ENCODE data around the gene WIPF2.

Gene WIPF2

DNA sequence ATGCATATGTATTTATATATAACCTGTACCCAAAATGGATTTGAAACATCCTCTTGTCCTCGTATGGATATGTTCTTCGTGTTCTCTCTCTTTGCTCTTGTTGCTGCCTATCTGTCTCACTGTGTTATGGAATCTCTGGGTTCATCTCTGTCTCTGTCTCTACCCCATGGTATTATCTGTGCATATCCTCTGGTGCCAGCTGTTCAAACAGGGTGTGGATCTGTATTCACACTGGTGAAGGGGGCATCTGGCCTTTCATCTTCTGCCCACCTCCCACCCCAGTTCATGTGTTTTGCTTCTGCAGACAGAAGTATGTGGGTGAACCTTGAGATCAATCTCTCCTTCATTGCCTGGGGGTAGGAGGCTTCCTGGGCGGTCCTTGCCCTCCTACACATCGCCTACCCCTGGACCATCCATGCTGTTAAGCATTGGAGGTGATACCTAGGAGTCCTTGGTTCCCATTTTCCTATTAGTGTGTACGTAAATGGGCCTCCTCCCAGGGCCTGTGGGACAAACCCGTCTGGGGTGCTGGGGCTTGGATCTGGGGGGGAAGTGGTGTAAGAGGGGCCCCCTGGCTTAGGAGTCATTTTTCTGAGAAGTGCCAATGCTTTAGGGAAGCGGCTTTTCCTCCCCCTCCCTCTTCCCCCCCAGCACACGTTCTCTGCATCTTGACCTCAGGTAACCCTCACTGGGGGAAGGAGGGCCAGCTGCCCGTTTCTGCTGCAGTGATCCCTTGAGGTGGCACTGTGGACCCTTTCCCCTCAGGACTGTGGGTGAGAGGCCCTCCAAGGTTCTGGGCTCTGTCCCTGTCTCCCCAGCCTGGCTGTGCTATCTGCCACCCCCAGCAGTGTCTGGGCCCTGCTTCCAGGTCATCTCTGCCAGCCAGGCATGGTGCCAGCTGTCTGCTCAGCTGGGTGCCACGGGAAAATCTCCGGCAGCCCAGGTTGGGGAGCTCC is 111.0 kb downstream of the WIPF2 start:
- no peaks in the 10 kb centered on the region for H3K9me3 ChIP-seq (ENCODE audit: control insufficient read depth in 2 of 2, low read length in 2 of 2)
- H3K9ac ChIP-seq (ENCODE audit: low read length in 2 of 2): peak overlapping the region in 1 of 2 donors; percentile 62
- H3K27me3 ChIP-seq (ENCODE audit: control insufficient read depth in 1 of 2, insufficient read depth in 2 of 2, low read length in 2 of 2): no peaks in the 10 kb centered on the region
- H3K27ac ChIP-seq (ENCODE audit: low read length): peak overlapping the region; percentile 84
- peak overlapping the region; percentile 29 to 36 for H3K4me3 ChIP-seq (ENCODE audit: low read length in 2 of 2)
- peaks cover 81% of the 10 kb centered on the region for H3K4me1 ChIP-seq (ENCODE audit: control insufficient read depth, insufficient read depth, low read length)
- H3K36me3 ChIP-seq (ENCODE audit: control insufficient read depth in 2 of 2, insufficient read depth in 2 of 2, low read length in 2 of 2): peaks cover 0 to 5% of the 10 kb centered on the region in 2 donors

DNA sequence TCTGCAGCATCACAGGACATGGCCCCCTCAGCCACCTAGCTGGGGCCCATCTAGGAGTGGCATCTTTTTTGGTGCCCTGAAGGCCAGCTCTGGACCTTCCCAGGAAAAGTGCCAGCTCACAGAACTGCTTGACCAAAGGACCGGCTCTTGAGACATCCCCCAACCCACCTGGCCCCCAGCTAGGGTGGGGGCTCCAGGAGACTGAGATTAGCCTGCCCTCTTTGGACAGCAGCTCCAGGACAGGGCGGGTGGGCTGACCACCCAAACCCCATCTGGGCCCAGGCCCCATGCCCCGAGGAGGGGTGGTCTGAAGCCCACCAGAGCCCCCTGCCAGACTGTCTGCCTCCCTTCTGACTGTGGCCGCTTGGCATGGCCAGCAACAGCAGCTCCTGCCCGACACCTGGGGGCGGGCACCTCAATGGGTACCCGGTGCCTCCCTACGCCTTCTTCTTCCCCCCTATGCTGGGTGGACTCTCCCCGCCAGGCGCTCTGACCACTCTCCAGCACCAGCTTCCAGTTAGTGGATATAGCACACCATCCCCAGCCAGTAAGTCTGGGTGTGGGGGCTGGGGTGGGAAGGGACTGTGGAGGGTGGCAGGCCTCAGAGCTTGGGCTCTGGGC is 111.9 kb downstream of the WIPF2 start:
- H3K9ac ChIP-seq (ENCODE audit: low read length in 2 of 2): peak overlapping the region in 1 of 2 donors; percentile 62
- H3K4me3 ChIP-seq (ENCODE audit: low read length in 2 of 2): peak overlapping the region; percentile 52 to 57

DNA sequence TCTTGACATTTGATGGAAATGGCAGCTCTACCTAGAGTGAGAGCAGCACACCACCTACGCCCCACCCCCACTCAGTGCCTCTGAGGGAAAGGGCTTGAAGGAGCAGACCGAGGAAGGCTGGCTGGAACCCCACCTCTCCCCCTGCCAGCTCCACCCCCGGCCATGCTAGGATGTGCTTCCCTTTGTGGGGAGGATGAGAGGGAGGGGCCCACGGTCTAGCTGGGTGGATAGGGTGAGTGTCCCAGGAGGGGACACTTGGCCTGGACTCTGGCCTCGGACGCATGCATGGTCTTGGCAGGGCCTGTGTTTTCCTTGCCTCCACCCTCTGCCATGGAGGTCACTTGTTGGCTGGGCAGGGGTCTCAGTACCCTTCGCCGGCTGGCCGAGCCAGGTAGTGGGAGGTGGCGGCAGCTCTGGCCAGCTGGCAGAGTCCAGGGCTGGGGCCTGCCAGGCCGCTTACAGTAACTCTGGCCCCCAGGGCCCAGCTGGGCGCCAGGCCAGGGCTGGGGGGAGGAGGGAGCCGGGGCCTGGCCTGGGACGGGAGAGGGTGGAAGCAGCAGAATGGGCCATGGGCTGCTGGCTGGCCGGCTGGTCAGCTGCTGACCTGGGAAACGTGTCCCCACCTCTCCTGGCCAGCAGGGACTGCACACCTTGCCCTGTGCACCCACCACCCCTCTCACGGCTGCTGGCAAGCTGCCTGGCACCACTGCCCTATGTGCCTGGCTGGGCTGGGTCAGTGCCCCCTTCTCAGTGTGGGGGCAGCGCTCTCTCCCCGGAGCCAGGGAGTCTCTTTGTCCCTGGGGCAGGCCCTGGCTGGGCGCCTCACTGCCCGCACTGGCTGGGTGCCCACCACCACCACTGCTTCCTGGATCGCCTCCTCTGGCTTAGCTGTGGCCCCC is 112.9 kb downstream of the WIPF2 start:
- Histone ChIP-seq H3K9ac (ENCODE audit: low read length in 2 of 2) (peak overlapping the region; percentile 42 to 62), H3K9me3 (ENCODE audit: control insufficient read depth in 2 of 2, low read length in 2 of 2) (no peaks in the 10 kb centered on the region), H3K27me3 (ENCODE audit: control insufficient read depth in 1 of 2, insufficient read depth in 2 of 2, low read length in 2 of 2) (no peaks in the 10 kb centered on the region), H3K27ac (ENCODE audit: low read length) (peak overlapping the region; percentile 84), H3K4me1 (ENCODE audit: control insufficient read depth, insufficient read depth, low read length) (peaks cover 74% of the 10 kb centered on the region), H3K36me3 (ENCODE audit: control insufficient read depth in 2 of 2, insufficient read depth in 2 of 2, low read length in 2 of 2) (peaks cover 0 to 5% of the 10 kb centered on the region in 2 donors), H3K4me3 (ENCODE audit: low read length in 2 of 2) (peak overlapping the region; percentile 52 to 57)

More for the DNA sequence above, 111.9 kb downstream of the WIPF2 start:
- Histone ChIP-seq H3K9me3 (ENCODE audit: control insufficient read depth in 2 of 2, low read length in 2 of 2) (no peaks in the 10 kb centered on the region), H3K36me3 (ENCODE audit: control insufficient read depth in 2 of 2, insufficient read depth in 2 of 2, low read length in 2 of 2) (peaks cover 0 to 5% of the 10 kb centered on the region in 2 donors), H3K27me3 (ENCODE audit: control insufficient read depth in 1 of 2, insufficient read depth in 2 of 2, low read length in 2 of 2) (no peaks in the 10 kb centered on the region), H3K27ac (ENCODE audit: low read length) (peak overlapping the region; percentile 84), H3K4me1 (ENCODE audit: control insufficient read depth, insufficient read depth, low read length) (peaks cover 81% of the 10 kb centered on the region)

Measured in stomach smooth muscle (tissue), 2 donors.